ENCODE measurements around the gene AMDHD1. TPM values are rescaled to one million over a fixed set of nuclear protein-coding genes. Genes with fewer than 3 reads are reported as not detected.

AMDHD1 gene
- total RNA-seq, 3 donors from 2014 or later = 0.98 to 2.8 (median 1.3) TPM

GRCh38 chr12:95972832-95973456 lies 29.8 kb downstream of the AMDHD1 start:
- Histone ChIP-seq H3K9me3 (no peaks in the 10 kb centered on the region), H3K27me3 (no peaks in the 10 kb centered on the region), H3K36me3 (no peaks in the 10 kb centered on the region), H3K4me3 (no peak overlapping the region), H3K27ac (no peak overlapping the region), H3K4me1 (no peaks in the 10 kb centered on the region)
- no peak for DNase-seq (ENCODE audit: low spot score in 2 of 2)
- intact Hi-C loops (cut with DNase I; ENCODE audit: low total_unique reads) = no loop called here
- TF ChIP-seq CTCF (IDR thresholded peaks at IDR 0.05) = no peak
- TF ChIP-seq POLR2AphosphoS5 (IDR thresholded peaks at IDR 0.05) = no peak
- no peak for TF ChIP-seq POLR2A (IDR thresholded peaks at IDR 0.05)

- Histone ChIP-seq H3K27ac (no peak overlapping the region), H3K9me3 (no peaks in the 10 kb centered on the region), H3K36me3 (no peaks in the 10 kb centered on the region), H3K4me3 (no peak overlapping the region), H3K4me1 (no peaks in the 10 kb centered on the region), H3K27me3 (no peaks in the 10 kb centered on the region)
- no peak for TF ChIP-seq CTCF (IDR thresholded peaks at IDR 0.05)
- no peak for TF ChIP-seq POLR2A (IDR thresholded peaks at IDR 0.05)
- no peak for TF ChIP-seq POLR2AphosphoS5 (IDR thresholded peaks at IDR 0.05)
- no peak for DNase-seq (ENCODE audit: low spot score in 2 of 2)
- intact Hi-C loops (cut with DNase I; ENCODE audit: low total_unique reads) = no loop called here
Measured at GRCh38 chr12:95974358-95974757, 31.2 kb downstream of the AMDHD1 start.

- no peak for DNase-seq (ENCODE audit: low spot score in 2 of 2)
- intact Hi-C loops (cut with DNase I; ENCODE audit: low total_unique reads) = no loop called here
- no peaks in the 10 kb centered on the region for H3K9me3 ChIP-seq
Measured at GRCh38 chr12:95975491-95975890, 32.4 kb downstream of the AMDHD1 start.

GRCh38 chr12:95976416-95976832 lies 33.3 kb downstream of the AMDHD1 start:
- intact Hi-C loops (cut with DNase I; ENCODE audit: low total_unique reads) = no loop called here
- H3K27ac ChIP-seq = no peak overlapping the region
- no peak for DNase-seq (ENCODE audit: low spot score in 2 of 2)
- H3K36me3 ChIP-seq = no peaks in the 10 kb centered on the region
- no peaks in the 10 kb centered on the region for H3K4me1 ChIP-seq
- no peak for TF ChIP-seq POLR2A (IDR thresholded peaks at IDR 0.05)
- TF ChIP-seq POLR2AphosphoS5 (IDR thresholded peaks at IDR 0.05) = no peak
- H3K4me3 ChIP-seq = no peak overlapping the region
- no peaks in the 10 kb centered on the region for H3K9me3 ChIP-seq
- H3K27me3 ChIP-seq = no peaks in the 10 kb centered on the region

More at GRCh38 chr12:95975491-95975890, 32.4 kb downstream of the AMDHD1 start:
- H3K27me3 ChIP-seq = no peaks in the 10 kb centered on the region
- no peaks in the 10 kb centered on the region for H3K4me1 ChIP-seq
- TF ChIP-seq POLR2A (IDR thresholded peaks at IDR 0.05) = no peak
- TF ChIP-seq CTCF (IDR thresholded peaks at IDR 0.05) = no peak
- TF ChIP-seq POLR2AphosphoS5 (IDR thresholded peaks at IDR 0.05) = no peak
- no peak overlapping the region for H3K4me3 ChIP-seq
- H3K27ac ChIP-seq = no peak overlapping the region
- no peaks in the 10 kb centered on the region for H3K36me3 ChIP-seq

GRCh38 chr12:95977764-95978305 lies 34.7 kb downstream of the AMDHD1 start:
- Histone ChIP-seq H3K4me1 (no peaks in the 10 kb centered on the region), H3K27ac (no peak overlapping the region), H3K4me3 (no peak overlapping the region), H3K9me3 (no peaks in the 10 kb centered on the region), H3K36me3 (no peaks in the 10 kb centered on the region), H3K27me3 (no peaks in the 10 kb centered on the region)
- DNase-seq (ENCODE audit: low spot score in 2 of 2) = no peak
- TF ChIP-seq POLR2A (IDR thresholded peaks at IDR 0.05) (no peak), POLR2AphosphoS5 (IDR thresholded peaks at IDR 0.05) (no peak), CTCF (IDR thresholded peaks at IDR 0.05) (no peak)
- intact Hi-C loops (cut with DNase I; ENCODE audit: low total_unique reads) = no loop called here
